Uterus (tissue), 2 donors: ENCODE measurements around the gene SH3BP2.

Experiments
- POLR2A ChIP-seq, 2 donors: fragments of 450-650 bp; IDR thresholded peaks; one replicate each; pipeline ENCODE4 v1.6.1; 2016; ENCODE audit warnings: antibody characterized with exemption in 2 of 2, mild to moderate bottlenecking in 1 of 2, moderate library complexity in 1 of 2
- TF ChIP-seq, protein P1 (sequence below), 4 experiments: fragments of 200-600 bp in 2 of 4; fragments of 450-650 bp in 2 of 4; sonication (generic) in 2 of 4; IDR thresholded peaks; one replicate each; pipeline ENCODE4 v1.5.1; 2016 to 2019; ENCODE audit warnings: antibody characterized with exemption in 4 of 4, mild to moderate bottlenecking in 2 of 4, moderate library complexity in 1 of 4

DNA sequence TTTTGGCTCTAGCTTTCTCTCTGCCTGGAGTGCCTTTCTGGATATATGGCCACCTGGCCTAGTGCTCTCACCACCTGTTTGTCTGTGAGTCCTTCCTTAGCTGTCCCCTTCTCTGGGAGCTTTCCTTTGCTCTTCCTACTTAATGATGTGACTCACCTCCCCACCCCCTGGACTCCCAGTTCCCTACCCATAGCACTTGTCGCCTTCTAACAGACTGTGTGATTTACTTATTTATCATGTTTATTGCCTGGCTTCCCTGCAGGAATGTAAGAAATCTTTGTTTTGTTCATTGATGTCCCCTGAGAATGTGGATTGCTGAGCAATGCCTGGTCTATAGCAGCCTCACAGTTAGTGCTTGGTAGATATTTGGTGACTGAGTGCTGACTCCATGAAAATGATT, 69.6 kb downstream of the SH3BP2 start:
- TF ChIP-seq, protein P1, sequence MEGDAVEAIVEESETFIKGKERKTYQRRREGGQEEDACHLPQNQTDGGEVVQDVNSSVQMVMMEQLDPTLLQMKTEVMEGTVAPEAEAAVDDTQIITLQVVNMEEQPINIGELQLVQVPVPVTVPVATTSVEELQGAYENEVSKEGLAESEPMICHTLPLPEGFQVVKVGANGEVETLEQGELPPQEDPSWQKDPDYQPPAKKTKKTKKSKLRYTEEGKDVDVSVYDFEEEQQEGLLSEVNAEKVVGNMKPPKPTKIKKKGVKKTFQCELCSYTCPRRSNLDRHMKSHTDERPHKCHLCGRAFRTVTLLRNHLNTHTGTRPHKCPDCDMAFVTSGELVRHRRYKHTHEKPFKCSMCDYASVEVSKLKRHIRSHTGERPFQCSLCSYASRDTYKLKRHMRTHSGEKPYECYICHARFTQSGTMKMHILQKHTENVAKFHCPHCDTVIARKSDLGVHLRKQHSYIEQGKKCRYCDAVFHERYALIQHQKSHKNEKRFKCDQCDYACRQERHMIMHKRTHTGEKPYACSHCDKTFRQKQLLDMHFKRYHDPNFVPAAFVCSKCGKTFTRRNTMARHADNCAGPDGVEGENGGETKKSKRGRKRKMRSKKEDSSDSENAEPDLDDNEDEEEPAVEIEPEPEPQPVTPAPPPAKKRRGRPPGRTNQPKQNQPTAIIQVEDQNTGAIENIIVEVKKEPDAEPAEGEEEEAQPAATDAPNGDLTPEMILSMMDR (IDR thresholded peaks at IDR 0.05): no peak
- TF ChIP-seq POLR2A (IDR thresholded peaks at IDR 0.05): no peak
